Fibroblast of mammary gland (primary cell): ENCODE results near the gene MPND.

Source experiments
- DNase-seq: peaks from one replicate; pipeline ENCODE4 v3.0.0-alpha.2; 2010; ENCODE audit warnings: low read depth
- H3K4me3 ChIP-seq: 2 replicates; pipeline ENCODE4 v1.5.1; 2011; ENCODE audit warnings: low read depth, mild to moderate bottlenecking, low read length, moderate library complexity; ENCODE audit not compliant: control insufficient read depth
- TF ChIP-seq, protein P1 (sequence below): conservative IDR thresholded peaks from 2 replicates; pipeline ENCODE4 v1.5.1; 2011; ENCODE audit warnings: low read depth, low read length, inconsistent platforms; ENCODE audit not compliant: control insufficient read depth, insufficient read depth

MPND gene

DNA sequence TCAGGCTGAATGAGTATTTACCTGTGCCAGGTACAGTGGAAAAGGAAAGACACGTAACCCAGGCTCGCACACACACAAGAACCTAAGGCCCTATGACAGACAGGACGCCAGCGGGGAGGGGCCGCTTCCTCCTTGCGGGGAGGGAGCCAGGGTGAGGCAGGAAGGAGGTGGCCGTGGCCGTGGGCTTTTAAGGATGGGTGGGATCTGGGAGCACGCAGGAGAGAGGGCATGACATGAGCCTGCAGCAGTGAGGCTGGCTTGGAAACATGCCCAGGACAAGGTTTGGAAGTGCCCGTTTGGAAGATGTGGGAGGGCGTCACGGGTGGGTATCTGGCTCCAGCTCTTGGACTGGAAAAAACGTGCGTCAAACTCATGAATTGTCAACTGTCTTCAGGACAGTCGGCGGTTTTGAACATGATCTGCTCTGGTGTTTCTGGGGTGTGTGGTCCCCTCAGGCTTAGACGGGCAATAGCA is 36.9 kb downstream of the MPND start:
- DNase-seq = no peak
- TF ChIP-seq, protein P1, sequence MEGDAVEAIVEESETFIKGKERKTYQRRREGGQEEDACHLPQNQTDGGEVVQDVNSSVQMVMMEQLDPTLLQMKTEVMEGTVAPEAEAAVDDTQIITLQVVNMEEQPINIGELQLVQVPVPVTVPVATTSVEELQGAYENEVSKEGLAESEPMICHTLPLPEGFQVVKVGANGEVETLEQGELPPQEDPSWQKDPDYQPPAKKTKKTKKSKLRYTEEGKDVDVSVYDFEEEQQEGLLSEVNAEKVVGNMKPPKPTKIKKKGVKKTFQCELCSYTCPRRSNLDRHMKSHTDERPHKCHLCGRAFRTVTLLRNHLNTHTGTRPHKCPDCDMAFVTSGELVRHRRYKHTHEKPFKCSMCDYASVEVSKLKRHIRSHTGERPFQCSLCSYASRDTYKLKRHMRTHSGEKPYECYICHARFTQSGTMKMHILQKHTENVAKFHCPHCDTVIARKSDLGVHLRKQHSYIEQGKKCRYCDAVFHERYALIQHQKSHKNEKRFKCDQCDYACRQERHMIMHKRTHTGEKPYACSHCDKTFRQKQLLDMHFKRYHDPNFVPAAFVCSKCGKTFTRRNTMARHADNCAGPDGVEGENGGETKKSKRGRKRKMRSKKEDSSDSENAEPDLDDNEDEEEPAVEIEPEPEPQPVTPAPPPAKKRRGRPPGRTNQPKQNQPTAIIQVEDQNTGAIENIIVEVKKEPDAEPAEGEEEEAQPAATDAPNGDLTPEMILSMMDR = no peak
- no peak overlapping the region for H3K4me3 ChIP-seq

DNA sequence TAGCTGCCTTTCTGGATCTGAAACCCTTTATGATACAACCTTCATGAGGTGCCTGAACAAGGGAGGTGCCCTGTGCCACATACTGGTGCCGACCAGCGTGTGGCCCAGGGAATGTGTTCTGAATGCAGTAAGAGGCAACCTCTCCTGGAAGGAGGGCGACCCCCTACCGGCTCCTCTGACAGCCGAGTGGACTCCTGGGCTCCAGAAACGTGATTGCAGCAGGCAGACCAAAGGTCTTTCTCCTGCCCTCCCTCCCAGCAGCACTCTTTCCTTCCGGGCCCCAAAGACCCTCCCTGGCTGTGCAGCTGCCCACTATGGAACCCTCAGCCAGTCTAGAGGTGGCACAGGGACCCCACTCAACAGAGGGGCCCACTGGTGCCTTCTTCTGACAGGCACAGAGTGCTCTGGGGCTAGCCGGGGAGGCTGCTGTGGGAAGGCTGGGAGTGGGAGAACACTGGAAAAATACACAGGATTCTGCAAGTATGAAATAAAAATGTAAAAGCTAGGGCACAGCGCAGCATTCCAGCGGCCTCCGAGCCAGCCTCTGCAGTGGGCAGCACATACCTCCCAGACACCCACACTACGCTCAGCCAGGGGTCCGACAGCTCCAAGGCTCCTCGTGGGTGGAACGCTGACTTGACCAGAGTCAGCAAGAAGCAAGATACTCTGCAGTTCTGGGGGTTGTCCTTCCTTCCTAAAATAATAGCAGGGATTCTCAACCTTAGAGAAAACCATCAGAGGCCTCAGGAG is 42.1 kb downstream of the MPND start:
- TF ChIP-seq, protein P1 = no peak
- no peak overlapping the region for H3K4me3 ChIP-seq
- no peak for DNase-seq

DNA sequence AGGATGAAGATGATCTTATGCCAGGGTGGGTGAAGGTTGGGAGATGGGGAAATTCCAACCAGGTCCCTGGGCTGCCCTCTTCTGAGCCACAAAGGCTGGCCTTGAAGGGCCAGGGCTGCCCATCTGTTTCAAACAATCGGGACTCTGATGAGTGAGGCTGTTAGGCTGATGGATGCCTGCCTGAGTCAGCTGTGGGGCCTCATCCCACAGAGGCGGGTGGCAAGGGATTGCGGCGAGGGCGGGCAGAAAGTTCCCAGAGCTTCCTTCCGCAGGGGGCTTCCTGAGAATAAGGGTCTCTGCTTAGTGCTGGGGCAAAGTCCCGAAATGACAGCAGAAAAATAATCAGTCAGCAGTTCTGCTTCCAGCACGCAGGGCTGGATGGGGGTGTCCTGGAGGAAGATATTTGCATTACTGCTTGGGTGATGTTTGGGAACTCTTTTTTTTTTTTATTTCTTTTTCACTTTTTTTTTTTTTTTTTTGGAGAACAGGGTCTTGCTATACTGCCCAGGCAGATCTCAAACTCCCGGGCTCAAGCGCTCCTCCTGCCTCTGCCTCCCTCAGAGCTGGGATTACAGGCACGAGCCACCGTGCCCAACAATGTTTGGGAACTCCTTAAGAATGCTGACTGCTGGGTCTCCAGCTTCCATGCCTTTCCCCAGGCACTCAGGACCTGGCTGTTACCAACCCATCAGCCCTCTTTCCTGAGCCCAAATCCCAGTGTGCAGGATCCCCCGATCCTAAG is 42.9 kb downstream of the MPND start:
- DNase-seq = peak; percentile 52
- H3K4me3 ChIP-seq = no peak overlapping the region
- TF ChIP-seq, protein P1 = peak; percentile 49

DNA sequence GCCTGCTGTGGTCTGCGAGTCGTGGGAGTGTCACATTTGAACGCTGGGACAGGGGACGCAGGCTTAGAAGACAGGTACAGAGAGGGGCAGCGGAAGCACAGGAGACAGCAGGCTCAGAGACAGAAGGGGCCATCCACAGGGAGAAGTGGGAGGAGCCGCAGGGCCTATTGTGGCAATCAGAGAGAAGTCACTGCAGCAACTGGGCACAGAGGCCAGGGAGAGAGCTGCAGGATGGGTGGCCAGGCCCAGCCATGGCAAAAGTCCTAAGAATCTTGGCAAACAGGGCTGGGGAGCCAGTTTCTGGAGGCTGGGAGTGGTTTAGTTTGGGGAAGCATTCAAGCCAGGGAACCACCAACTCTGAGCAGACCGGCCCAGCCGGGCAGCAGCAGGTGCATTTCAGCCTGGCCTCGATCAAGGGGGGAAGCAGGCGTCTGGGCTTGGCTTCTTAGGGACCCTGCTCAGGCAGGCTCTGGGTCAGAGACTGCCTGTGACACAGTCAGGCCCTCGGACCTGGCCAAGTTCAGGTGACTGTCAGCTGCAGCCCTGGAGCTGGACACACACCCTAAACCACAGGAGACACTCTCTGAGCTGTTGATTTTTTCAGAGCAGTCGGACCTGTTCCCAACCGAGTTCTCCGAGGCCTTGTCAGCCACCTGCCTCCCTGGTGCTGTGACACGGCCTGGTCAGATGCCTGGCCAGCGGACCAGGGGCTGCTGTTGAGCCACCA is 45.1 kb downstream of the MPND start:
- H3K4me3 ChIP-seq = no peak overlapping the region
- DNase-seq = no peak
- TF ChIP-seq, protein P1 = no peak

DNA sequence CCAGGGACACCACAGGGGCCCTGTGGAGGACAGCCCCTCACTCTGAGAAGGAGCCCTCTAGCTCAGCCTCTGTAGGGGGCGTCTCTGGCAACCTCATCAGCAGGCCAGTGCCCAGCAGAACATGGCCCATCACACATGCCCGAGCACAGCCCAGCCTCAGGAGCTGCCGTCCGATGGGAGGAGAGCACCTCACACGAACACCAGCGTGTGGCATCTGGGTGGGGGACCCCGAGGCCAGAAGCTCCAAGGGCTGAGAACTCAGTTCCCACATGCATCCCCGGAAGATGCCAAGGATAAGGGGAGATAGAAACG is 45.7 kb downstream of the MPND start:
- TF ChIP-seq, protein P1 = no peak
- DNase-seq = no peak
- H3K4me3 ChIP-seq = no peak overlapping the region

DNA sequence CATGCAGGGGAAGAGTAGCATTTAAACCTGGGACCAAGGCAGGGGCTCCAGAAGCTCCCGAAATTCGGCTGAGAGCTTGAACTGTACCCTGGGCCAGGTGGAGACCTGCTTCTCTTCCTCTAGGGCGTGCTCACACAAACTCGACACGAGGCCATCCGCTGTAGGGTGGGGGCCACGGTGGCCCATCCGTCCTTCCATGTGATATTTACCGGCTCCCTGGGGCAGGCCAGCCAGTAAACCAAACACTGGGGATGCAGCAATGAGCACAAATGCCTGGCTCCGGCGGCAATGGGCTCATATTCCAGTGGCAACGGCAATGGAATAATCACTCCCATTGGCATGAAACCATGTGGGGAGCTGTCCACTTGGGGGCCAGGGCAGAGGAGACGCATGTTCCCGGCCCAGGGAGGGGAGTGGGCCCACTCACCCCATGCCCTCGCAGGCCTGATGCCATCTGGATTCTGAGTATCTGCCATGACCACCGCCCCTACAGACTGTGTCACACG is 46.2 kb downstream of the MPND start:
- TF ChIP-seq, protein P1 = no peak
- H3K4me3 ChIP-seq = no peak overlapping the region
- DNase-seq = no peak
